Neutrophil (primary cell): ENCODE data around the gene CHKA.
A peak's percentile ranks its signal among the peaks of the same experiment; 100 is the strongest.

ENCODE experiments used
- H3K27ac ChIP-seq: fragments of 200-600 bp; sonication (generic); 2 replicates; pipeline ENCODE4 v1.5.1; 2016; ENCODE audit warnings: mild to moderate bottlenecking, moderate library complexity
- H3K27me3 ChIP-seq: fragments of 200-600 bp; sonication (generic); 2 replicates; pipeline ENCODE4 v1.6.0; 2016; ENCODE audit warnings: mild to moderate bottlenecking
- H3K36me3 ChIP-seq: fragments of 200-600 bp; sonication (generic); 2 replicates; pipeline ENCODE4 v1.5.1; 2017
- H3K4me1 ChIP-seq, 2 experiments: fragments of 200-600 bp in 1 of 2; sonication (generic) in 1 of 2; 1 replicate in 1 of 2; 2 replicates in 1 of 2; pipeline versions ENCODE4 v1.5.1 to v1.6.1; 2013 to 2016; ENCODE audit warnings: low read depth in 1 of 2, low read length in 1 of 2, mild to moderate bottlenecking in 1 of 2, moderate library complexity in 1 of 2; ENCODE audit not compliant: control insufficient read depth in 1 of 2, insufficient read depth in 1 of 2
- H3K4me3 ChIP-seq, 2 experiments: fragments of 200-600 bp in 1 of 2; sonication (generic) in 1 of 2; 1 replicate in 1 of 2; 2 replicates in 1 of 2; pipeline ENCODE4 v1.5.1; 2013 to 2016; ENCODE audit warnings: low read depth in 1 of 2, low read length in 1 of 2, mild to moderate bottlenecking in 1 of 2, moderate library complexity in 1 of 2
- H3K9me3 ChIP-seq: fragments of 200-600 bp; sonication (generic); 2 replicates; pipeline ENCODE4 v1.5.1; 2016
- TF ChIP-seq, protein P1 (sequence below): fragments of 200-600 bp; sonication (generic); IDR thresholded peaks from 2 replicates; pipeline ENCODE4 v1.5.1; 2016; ENCODE audit warnings: antibody characterized with exemption

Gene CHKA

DNA sequence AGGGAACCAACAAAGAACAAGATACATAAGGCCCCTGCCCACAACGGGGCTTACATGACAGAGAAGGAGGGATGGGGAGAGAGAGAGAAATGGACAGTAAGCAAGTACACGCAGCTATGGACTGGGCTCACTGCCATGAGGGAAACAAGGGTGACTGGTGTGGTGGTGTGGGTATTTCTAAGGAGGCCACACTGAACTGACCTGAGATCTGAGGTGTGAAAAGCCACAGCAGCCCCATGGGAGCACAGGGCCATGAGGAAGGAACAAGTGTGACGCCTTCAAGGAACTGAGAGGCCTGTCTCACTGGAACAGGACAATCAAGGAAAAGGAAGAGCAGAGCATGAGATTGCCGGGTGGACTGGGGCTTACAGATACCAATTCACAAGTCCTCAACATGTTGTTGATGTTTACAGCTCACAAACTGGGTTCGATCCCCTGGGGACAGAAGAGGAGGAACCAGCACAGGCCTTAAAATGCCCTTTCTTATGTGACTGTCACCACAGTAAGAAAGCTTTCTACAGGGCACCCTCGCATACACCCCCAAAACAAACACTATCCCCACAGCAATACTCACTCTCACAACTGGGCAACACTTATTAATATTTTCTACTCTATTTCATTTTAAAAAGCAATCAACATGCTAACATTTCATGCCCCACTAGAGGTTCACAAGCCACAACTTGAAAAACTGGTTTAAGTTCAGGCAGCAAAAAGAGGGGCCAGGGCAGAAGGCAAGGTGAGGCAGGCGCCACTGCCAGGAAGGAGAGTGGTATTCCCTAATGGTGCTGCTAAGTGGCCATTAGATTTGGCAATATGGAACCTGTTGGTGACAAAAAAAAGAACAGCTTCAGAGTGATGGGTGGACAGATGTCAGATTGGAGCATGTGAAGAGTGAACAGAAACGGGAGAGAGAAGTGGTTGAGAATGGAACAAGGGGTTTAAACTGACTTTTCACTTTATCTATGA is 43.3 kb downstream of the CHKA start:
- Histone ChIP-seq H3K4me1 (no peaks in the 10 kb centered on the region), H3K36me3 (peaks cover 21% of the 10 kb centered on the region), H3K9me3 (no peaks in the 10 kb centered on the region), H3K4me3 (no peak overlapping the region), H3K27me3 (no peaks in the 10 kb centered on the region), H3K27ac (no peak overlapping the region)
- TF ChIP-seq, protein P1, sequence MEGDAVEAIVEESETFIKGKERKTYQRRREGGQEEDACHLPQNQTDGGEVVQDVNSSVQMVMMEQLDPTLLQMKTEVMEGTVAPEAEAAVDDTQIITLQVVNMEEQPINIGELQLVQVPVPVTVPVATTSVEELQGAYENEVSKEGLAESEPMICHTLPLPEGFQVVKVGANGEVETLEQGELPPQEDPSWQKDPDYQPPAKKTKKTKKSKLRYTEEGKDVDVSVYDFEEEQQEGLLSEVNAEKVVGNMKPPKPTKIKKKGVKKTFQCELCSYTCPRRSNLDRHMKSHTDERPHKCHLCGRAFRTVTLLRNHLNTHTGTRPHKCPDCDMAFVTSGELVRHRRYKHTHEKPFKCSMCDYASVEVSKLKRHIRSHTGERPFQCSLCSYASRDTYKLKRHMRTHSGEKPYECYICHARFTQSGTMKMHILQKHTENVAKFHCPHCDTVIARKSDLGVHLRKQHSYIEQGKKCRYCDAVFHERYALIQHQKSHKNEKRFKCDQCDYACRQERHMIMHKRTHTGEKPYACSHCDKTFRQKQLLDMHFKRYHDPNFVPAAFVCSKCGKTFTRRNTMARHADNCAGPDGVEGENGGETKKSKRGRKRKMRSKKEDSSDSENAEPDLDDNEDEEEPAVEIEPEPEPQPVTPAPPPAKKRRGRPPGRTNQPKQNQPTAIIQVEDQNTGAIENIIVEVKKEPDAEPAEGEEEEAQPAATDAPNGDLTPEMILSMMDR, result no peak

DNA sequence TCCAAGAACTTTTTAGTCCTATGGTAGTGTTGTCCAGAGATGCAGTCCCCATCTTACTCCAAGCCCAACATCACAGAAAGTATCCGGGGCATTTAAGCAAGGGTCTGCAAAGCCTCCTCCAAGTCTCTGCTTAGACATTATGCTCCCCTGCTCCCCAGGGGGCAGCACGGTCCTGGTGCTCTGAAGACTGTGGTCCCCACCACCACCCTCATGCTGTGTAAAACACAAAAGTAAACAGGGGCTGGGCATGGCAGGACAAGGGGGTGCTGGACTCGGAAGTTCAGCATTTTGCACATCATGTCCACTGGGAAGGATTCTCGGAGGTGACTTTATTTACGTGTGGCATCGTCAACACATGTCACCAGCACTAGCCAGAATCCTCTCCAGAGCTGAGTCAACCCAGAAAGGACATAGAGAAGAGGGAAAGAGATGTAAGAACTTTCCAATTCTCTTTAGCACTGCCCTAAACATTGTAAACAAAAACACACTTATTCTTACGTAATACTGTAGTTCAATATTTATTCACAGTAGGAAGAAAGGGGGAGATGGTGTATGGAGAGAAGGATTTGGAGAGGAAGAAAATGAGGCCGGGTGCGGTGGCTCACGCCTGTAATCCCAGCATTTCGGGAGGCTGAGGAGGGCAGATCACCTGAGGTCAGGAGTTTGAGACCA is 44.7 kb downstream of the CHKA start:
- TF ChIP-seq, protein P1, result no peak

DNA sequence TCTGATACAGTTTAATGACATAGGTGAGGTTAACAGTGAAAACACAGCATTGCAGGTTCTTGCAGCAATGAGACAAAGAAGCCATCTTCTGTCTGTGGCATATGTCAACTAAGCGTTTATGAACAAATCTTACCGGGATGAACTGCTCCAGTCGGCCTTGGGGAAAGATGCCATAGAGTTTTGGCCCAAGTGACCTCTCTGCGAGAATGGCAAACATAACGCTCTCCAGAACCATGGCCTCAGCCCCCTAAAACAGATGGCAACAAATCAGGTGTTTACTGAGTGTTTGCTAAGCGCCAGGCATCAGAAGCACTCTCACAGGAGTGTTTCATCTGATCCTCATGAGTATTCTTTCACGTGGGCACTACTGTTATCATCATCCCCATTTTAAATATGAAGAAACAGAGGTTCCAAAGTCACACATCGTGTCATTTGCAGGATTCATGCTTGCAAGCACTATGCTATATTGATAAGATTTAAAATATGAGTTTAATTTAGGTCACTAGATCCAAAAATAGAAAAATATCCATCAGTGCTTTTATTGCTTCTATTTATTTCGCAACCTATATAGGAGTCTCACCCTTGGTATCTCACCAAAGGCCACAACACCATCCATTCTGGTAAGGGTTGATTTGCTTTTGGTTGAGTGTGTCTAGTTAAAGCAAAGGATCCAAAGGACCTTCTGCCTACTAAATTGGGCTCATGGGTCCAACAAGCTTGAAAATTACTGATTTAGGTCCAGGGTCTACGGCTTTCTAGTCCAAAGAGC is 46.4 kb downstream of the CHKA start:
- Histone ChIP-seq H3K4me3 (no peak overlapping the region), H3K36me3 (peaks cover 15% of the 10 kb centered on the region), H3K9me3 (no peaks in the 10 kb centered on the region), H3K4me1 (peaks cover 9 to 10% of the 10 kb centered on the region in 2 experiments), H3K27me3 (no peaks in the 10 kb centered on the region), H3K27ac (no peak overlapping the region)
- TF ChIP-seq, protein P1, result no peak

More for the DNA sequence above, 44.7 kb downstream of the CHKA start:
- no peak overlapping the region for H3K4me3 ChIP-seq
- H3K27me3 ChIP-seq, result no peaks in the 10 kb centered on the region
- peaks cover 2 to 3% of the 10 kb centered on the region in 2 experiments for H3K4me1 ChIP-seq
- no peaks in the 10 kb centered on the region for H3K9me3 ChIP-seq
- H3K36me3 ChIP-seq, result peaks cover 18% of the 10 kb centered on the region
- no peak overlapping the region for H3K27ac ChIP-seq

DNA sequence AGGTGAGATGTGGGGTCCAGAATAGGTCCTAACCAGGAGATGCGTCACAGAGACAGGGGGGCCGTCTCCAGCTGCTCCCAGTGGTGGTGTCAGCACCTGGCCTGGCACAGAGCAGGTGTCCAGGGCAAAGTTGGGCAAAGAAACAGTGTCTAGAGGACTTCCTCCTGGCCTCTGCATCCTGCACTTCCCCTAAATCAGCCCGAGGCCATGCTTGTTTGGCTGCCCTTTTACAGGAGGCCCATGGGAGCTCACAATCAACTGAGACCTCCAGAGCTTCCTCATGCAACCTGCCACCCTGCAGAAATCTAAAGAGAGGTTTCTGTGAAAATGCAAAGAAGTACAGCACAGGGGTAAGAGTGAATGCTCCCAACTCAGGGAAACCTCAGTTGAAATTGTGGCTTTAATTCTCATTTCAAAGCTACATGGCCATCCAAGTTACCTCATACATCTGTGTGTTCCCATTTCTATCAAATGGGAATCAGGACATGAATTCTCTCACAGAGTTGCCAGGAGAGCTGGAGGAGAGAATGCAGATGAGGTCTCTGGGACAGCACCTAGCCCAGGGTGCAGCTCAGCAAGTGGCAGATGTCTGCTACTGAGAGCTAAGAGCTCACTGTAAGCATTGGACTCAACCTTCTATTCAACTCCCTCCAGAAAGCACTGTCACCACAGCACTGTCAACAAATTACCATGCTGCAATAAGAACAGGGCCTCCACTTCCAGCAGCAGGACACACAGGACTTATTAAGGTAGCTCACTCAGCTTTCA is 49.7 kb downstream of the CHKA start:
- Histone ChIP-seq H3K36me3 (peaks cover 45% of the 10 kb centered on the region), H3K27ac (peak overlapping the region; percentile 70), H3K27me3 (no peaks in the 10 kb centered on the region), H3K4me1 (peaks cover 9 to 10% of the 10 kb centered on the region in 2 experiments), H3K9me3 (no peaks in the 10 kb centered on the region), H3K4me3 (no peak overlapping the region)
- TF ChIP-seq, protein P1, result no peak

DNA sequence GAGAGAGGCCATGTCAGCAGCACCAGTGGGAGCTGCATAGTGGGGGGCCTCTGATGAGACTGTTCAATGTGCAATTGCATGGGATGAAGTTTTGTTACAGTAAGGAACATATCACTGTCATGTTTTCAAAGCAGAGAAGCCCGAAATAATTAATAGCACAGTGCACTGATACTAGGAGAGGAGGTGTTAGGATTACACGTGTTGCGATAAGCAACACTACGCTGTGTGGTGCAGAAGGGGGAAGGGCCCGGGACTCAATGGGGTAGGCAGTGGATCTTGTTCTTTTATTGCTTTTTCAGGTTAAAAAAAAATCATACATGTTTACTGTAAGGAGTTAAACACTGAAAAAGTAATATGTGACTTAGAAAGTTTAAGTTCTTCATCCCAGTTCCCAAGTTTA is 53.2 kb downstream of the CHKA start:
- Histone ChIP-seq H3K27me3 (no peaks in the 10 kb centered on the region), H3K4me1 (peaks cover 22% of the 10 kb centered on the region in 2 experiments), H3K9me3 (no peaks in the 10 kb centered on the region), H3K36me3 (peaks cover 51% of the 10 kb centered on the region), H3K4me3 (no peak overlapping the region), H3K27ac (no peak overlapping the region)
- TF ChIP-seq, protein P1, result no peak
